AG04449 (cell line): ENCODE results near the gene PLAGL2.

Experiments used
- CTCF ChIA-PET: fragments of 350-600 bp; formaldehyde crosslinking; extraction: SDS; loops from one replicate; lab custom pipeline; 2021; ENCODE audit warnings: antibody characterized with exemption; lab: Yijun Ruan, JAX
- POLR2A ChIA-PET: fragments of 400-600, 350-600 bp; formaldehyde crosslinking; extraction: SDS; loops from one replicate; lab custom pipeline; 2020; ENCODE audit warnings: antibody characterized with exemption, inconsistent platforms; lab: Yijun Ruan, JAX
- DNase-seq: peaks from one replicate; pipeline ENCODE4 v3.0.0-alpha.2; 2010; ENCODE audit warnings: low read depth, low spot score
- H3K4me3 ChIP-seq: 2 replicates; pipeline ENCODE4 v1.5.1; 2011; ENCODE audit warnings: low read depth, mild to moderate bottlenecking, control low read depth, low read length
- CTCF ChIP-seq: IDR thresholded peaks from one replicate; pipeline ENCODE4 v1.5.1; 2011; ENCODE audit warnings: mild to moderate bottlenecking, moderate library complexity, low read length, control low read depth, inconsistent platforms; ENCODE audit not compliant: insufficient read depth; ENCODE audit errors: missing control alignments

PLAGL2 gene

GRCh38 chr20:32215147-32215546, 7.6 kb upstream of the PLAGL2 start:
- CTCF ChIA-PET = interaction anchor here (1.3 kb wide), 1 partner anchor 10 kb away, joined by 3 read pairs; no protein-coding TSS in a partner anchor
- H3K4me3 ChIP-seq = no peak overlapping the region
- DNase-seq = no peak
- TF ChIP-seq CTCF = no peak
- POLR2A ChIA-PET = no interaction called here

- H3K4me3 ChIP-seq = no peak overlapping the region
- TF ChIP-seq CTCF = no peak
- ChIA-PET CTCF (interaction anchor here (0.6 to 1.3 kb wide), 2 partner anchors 11 to 438 kb away, joined by 3 read pairs; no protein-coding TSS in a partner anchor), POLR2A (no interaction called here)
- DNase-seq = no peak
These were observed 6.3 kb upstream of the PLAGL2 start for GRCh38 chr20:32213870-32214269.

- ChIA-PET CTCF (no interaction called here), POLR2A (no interaction called here)
- TF ChIP-seq CTCF = no peak
- DNase-seq = no peak
- no peak overlapping the region for H3K4me3 ChIP-seq
These were observed 2.5 kb upstream of the PLAGL2 start for GRCh38 chr20:32209850-32210605.

GRCh38 chr20:32208499-32209154, 1.1 kb upstream of the PLAGL2 start:
- ChIA-PET CTCF (no interaction called here), POLR2A (no interaction called here)
- no peak for TF ChIP-seq CTCF
- H3K4me3 ChIP-seq = peak overlapping the region; percentile 94
- no peak for DNase-seq

- ChIA-PET CTCF (no interaction called here), POLR2A (no interaction called here)
- TF ChIP-seq CTCF = no peak
- no peak for DNase-seq
- peak overlapping the region; percentile 94 for H3K4me3 ChIP-seq
These were observed 550 bp downstream of the PLAGL2 start for GRCh38 chr20:32206760-32207625.
